ENCODE results near the gene RCSD1.

The RCSD1 gene

DNA sequence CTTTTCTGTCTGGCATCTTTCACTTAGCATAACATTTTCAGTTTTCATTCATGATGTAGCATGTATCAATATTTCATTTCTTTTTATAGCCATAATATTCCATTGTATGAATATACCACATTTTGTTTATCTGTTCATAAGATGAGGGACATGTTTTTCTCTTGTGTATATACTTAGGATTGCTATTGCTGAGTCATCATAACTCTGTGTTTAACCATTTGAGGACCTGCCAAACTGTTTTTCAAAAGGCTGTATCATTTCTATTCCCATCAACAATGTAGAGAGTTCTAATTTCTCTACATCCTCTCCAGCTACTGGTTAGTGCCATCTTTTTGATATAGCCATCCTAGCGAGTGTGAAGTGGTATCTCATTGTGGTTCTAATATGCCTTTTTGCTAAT lies 118.0 kb downstream of the RCSD1 start:
- no peak for DNase-seq

DNA sequence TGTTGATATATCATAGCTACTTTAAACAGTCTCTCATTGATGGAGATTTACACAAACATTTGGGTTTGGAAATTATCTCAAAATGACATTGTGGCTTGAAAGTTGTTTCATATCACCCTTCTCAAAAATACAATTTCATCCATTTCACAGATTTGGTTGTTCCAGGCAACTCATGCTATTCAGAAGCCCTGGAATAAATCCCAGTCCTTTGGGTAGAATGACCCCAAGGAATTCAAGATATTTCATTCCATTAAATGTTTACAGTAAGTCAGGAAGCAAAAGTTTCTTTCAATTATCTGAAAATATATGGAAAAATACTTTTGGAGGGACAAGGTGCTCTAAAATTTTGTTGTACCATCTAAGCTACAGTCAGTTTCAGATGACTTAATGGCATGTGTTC lies 118.9 kb downstream of the RCSD1 start:
- no peak for DNase-seq

DNA sequence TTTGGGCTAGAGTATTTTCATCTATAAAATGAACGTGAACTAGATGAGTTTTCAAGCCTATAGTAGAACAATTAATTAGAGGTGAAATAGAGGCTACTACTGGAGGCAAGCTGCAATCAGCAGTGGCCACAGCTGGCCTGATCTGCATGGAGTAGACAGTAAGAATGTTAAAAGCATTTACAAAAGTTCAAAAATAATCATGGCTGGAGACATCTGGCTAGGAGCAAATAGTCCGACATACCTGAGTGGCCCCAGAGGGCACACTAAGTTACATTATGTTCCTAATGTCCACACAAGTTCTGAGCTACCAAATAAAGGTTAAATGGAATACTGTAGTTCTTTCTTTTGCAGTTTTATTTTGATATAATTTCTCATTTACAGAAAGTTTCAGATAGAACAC lies 119.7 kb downstream of the RCSD1 start:
- DNase-seq = no peak

DNA sequence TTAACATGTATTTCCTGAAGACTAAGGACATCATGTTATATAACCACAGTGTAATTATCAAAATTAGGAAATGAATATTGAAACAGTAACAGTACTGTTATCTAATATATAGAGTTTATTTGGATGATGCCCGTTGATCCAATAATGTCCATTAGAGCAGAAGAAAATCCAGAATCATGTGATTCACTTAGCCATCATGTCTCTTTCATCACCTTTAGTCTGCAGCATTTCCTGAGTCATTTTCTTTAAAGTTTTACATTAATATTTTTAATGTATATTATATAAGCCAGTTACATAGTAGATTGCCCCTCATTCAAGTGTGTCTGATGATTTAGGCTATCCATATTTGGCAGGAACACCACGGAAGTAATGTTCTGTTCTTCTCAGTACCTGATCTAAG lies 120.6 kb downstream of the RCSD1 start:
- no peak for DNase-seq

DNA sequence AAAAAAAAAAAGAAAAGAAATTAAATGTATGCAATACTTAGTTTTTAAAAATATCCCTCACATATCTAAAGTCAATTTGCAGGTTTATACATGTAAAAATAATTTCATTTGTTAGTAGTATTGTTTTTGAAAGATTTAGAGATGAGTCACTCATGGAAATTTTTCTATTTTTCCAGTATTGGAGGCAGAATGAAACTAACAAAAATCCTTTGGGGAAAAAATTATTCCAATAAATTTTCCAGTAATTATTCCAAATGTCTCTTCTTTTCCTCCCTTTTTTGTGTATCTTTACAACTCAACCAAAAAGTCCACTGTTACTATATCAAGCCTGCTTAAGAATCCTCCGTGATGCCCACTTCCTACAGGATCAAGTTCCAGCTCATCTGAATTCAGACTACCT lies 121.6 kb downstream of the RCSD1 start:
- DNase-seq = no peak

DNA sequence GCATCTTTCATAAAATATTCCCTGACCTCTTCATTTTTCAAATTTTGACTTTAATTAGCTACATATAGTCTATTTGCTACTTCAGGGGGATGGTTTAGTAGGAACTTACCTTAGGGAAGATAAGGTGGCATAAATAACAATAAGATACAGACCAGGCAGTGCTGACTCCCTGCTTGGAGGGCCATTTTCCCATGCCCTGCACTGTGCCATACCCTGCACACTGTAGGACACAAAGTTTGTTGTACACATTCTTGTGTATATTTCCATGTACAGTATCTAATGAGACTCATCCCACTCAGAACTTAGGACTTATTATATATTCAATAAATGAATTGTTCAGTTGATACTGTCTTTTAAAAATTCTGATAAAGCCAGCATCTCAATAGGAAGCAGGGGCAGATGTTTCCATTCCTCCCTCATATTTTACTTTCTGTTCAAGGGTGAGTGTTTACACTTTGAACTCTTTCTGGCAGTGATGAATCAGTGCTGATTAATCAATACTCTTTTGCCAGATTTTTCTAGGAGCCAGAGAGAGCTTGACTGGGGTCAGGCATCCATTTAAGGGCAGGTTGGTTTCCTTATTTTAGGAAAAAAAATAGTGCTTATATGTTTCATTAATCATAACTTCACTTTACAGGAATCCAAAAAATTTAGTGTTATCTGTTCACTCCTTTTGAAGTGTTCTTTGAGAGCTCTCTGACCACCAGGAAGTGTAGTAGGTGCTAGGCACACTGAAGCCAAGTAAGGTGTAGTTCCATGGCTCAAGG lies 122.4 kb downstream of the RCSD1 start:
- DNase-seq = no peak

DNA sequence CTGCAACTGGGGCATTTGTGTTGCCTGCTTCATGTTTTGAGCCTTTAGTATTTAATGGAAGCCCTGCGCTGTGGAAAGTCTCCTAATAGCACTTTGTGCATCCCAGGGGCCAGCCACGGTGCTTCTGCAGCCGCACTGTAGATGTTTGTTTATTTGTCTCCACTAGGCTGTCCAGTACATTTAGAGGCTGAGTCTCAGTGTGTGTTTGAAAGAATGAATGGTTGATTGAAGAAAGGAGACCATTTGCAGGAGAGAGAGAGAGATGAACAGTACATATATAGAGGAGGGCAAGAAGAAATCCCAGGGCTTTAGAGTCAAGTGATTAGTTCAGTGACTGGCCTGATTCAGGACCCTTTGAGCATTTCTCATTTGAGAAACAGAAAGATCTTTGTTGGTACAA lies 125.6 kb downstream of the RCSD1 start:
- no peak for DNase-seq
